HG02763 (cell line): ENCODE data around the gene CD99L2.
"Not testable (repeated sequence)": the region's sequence is repeated elsewhere in the genome, so short reads cannot be mapped to it uniquely, and the experiment has no call there.

Source experiments
- ATAC-seq: cut with Tn5 transposase; IDR thresholded peaks from one replicate; pipeline ENCODE4 v1.9.1; 2021; ENCODE audit warnings: mild to moderate bottlenecking, moderate library complexity; ENCODE audit not compliant: unreplicated experiment

The CD99L2 gene

GRCh38 chrX:150857453-150857852 is 41.0 kb downstream of the CD99L2 start:
- no peak for ATAC-seq

- ATAC-seq, result no peak
Observed at GRCh38 chrX:150856785-150857184, 41.7 kb downstream of the CD99L2 start.

GRCh38 chrX:150856101-150856500 is 42.4 kb downstream of the CD99L2 start:
- no peak for ATAC-seq

GRCh38 chrX:150854856-150855255 is 43.6 kb downstream of the CD99L2 start:
- ATAC-seq, result no peak

GRCh38 chrX:150849996-150850720 is 48.3 kb downstream of the CD99L2 start:
- no peak for ATAC-seq

- ATAC-seq, result no peak
Observed at GRCh38 chrX:150849486-150849885, 49.0 kb downstream of the CD99L2 start.

DNA sequence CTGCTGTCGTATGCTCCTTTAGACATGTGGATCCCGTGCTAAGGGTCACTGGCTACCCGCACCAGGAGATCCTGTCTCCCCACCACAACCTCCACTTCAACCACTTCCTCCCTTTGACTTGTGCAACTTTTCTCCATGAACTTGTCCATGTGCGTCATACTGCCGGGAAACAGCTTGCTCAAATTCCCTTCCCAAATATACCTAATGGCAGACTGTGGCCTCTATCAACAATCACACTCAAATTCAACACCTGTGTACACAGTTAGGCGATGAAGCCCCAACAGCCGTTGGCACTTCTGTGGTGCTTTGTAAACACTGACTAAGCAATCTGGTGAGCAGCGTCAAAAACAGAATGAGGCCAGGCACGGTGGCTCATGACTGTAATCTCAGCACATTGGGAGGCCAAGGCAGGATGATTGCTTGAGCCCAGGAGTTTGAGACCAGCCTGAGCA is 49.5 kb downstream of the CD99L2 start:
- no peak for ATAC-seq

GRCh38 chrX:150847088-150847487 is 51.4 kb downstream of the CD99L2 start:
- ATAC-seq, result no peak

GRCh38 chrX:150846130-150846529 is 52.3 kb downstream of the CD99L2 start:
- ATAC-seq, result no peak

DNA sequence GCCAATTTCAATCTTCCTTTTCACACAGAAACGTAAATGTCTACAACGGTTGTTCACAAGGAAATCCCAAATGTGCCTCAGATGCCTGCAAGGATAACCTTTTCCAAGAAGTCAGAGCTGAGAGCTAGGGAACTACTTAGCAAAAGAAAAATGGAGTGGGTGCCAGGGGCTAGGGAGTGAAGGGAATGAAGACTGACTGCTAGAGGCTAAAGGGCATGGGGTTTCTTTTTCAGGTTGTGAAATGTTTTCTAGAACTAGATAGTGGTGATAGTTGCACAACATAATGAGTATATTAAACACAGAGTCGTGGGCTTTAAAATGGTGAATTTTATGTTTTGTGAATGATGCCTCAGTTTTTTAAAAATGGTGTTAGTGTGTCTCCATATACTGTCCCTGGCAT is 53.4 kb downstream of the CD99L2 start:
- no peak for ATAC-seq

DNA sequence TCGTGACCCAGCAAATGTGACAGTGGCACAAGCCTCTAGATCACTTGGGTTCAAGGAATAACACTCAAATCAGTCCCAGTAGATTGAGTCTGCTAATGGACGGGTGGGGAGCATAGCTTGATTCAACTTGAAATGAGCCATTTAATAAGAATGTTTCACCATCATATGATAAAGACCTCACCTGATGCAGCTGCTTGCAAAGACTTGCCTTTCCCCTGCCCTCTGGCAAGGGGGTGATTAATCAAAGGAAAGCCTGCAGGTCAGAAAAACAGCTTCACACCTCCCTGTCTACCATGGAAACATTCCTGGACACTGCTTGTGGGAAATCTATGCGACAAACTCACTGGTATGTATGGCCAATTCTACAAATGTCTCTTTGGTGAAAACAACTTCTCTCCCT is 54.5 kb downstream of the CD99L2 start:
- ATAC-seq, result no peak

- no peak for ATAC-seq
Observed at GRCh38 chrX:150842198-150842685, 56.2 kb downstream of the CD99L2 start.

DNA sequence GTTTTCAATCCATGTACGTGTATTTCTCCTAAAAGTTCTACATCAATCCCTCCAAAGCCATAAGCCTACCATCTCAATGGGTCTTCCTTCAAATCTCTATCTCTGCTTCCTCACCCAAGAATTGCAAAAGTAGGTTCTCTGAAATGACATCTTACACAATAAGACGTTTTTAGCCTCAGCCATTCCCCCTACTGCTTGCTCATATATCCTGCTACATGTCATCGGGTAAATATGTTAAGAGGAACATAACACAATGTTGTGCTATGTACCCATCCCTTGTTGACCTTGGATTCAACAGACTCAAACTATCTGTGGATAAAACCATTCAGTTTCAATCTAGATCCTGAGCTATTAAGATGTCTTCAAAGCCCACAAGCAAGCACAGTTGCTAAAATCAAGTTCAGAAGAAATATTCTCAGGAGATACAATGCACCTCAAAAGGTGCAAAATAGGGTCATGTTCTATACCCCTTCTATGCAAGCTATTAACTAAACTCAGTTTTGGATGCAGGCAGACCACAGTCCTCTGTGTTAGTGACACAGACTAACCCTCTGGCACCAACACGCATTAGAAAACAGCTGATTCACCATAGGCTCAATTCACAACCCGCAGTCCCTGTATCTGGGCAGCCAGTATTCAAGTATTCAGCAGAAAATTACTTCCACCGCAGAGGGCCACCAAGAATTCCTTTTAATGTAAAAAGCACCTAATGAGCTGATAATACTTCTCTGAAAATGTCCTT is 56.8 kb downstream of the CD99L2 start:
- ATAC-seq, result no peak

DNA sequence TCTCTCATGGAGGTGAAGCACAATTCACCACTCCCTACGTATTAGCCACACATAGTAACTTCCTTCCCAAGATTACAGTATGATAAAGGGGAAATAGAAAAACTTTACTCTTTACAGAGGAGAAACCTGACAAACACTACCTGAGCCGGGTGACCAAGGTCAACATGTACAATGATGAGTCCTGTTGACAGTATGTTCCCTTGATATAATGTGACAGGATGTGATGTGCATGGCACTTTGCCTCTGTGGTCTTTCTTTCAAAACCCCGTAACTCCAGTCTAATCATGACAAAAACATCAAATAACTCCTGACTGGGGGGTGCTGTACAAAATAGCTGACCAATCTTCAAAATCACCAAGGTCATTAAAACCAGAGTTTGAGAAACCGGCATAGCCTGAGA is 60.6 kb downstream of the CD99L2 start:
- ATAC-seq, result no peak

DNA sequence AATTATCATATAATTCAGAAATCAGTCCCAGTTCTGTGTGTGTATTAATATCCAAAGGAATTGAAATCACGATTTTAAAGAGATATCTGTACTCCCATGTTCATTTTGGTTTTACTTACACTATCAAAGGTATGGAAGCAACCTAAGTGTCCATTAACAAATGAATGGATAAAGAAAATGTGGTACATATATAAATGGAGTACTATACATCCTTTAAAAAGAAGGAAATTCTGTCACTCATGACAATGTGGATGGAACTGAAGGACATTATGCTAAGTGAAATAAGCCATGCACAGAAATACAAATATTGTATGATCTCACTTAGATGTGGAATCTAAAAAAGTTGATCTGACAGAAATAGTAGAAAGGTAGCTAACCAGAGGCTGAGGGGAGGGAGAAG is 63.8 kb downstream of the CD99L2 start:
- no peak for ATAC-seq

- no peak for ATAC-seq
Observed at GRCh38 chrX:150833454-150834056, 64.9 kb downstream of the CD99L2 start.

DNA sequence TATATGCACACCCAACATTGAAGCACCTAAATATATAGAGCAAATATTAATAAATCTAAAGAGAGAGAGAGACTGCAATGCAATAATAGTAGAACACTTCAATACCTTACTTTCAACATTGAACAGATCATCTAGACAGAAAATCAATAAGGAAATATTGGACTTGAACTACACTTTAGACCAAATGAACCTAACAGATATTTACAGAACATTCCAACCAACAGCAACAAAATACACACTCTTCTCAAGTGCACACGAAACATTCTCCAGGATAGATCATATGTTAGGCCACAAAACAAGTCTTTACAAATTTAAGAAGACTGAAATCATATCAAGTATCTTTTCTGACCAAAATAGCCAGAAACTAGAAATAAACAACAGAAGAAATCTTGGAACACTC is 66.6 kb downstream of the CD99L2 start:
- ATAC-seq, result no peak

- ATAC-seq, result no peak
Observed at GRCh38 chrX:150828785-150829184, 69.7 kb downstream of the CD99L2 start.

DNA sequence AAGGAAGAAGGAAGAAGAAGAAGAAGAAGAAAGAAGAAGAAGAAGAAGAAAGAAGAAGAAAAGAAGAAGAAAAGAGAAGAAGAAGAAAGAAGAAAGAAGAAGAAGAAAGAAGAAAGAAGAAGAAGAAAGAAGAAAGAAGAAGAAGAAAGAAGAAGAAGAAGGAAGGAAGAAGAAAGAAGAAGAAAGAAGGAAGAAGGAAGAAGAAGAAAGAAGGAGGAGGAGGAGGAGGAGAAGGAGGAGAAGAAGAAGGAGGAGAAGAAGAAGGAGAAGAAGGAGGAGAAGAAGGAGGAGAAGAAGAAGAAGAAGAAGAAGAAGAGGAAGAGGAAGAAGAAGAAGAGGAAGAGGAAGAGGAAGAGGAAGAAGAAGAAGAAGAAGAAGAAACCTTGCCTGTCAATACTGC is 74.1 kb downstream of the CD99L2 start:
- not testable (repeated sequence) for ATAC-seq

GRCh38 chrX:150823826-150824225 is 74.6 kb downstream of the CD99L2 start:
- not testable (repeated sequence) for ATAC-seq

DNA sequence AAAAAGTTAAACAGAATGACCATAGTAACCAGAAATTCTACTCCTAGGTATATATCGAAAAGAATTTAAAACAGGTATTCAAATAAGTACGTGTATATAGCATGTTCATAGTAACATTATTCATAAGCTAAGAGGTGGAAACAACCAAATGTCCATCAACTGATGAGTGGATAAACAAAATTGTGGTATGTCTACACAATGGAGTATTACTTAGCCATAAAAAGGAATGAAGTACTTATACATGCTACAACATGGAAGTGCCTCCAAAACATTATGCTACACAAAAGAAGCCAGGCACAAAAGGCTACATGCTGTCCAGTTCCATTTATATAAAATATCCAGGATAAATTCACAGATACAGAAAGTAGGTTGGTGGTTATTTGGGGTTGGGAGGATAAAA is 76.5 kb downstream of the CD99L2 start:
- ATAC-seq, result no peak

DNA sequence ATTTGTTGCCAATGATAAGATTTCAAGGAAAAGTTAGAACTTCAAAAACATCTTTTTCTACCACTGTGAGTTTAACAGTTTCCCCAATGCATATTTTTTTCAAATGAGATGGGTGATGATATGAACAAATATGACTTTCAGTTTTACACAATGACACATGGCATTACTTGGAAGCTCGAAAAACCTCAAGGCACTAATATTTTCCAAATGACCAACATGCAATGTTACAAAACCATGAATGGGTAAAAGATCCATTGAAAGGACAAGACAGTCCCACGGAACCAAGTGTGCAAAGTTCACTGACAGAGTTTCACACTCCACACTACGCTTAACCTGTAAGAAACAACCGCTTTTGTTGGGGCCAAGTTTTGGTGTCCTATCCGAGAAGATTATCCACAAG is 84.5 kb downstream of the CD99L2 start:
- no peak for ATAC-seq
